Adrenal gland (tissue), 5 donors: Measurements from ENCODE around the gene RAP1GAP2.

Source experiments
- CTCF ChIP-seq, 6 experiments: fragments of 450-650 bp in 4 of 6; fragments of 200-600 bp in 2 of 6; sonication (generic) in 1 of 6; IDR thresholded peaks; 1 replicate in 5 of 6; 2 replicates in 1 of 6; pipeline versions ENCODE4 v1.5.1 to v1.8.0; 2016 to 2021; ENCODE audit warnings: antibody characterized with exemption in 6 of 6, mild to moderate bottlenecking in 2 of 6, moderate library complexity in 1 of 6
- POLR2A ChIP-seq, 2 donors: fragments of 450-650 bp; IDR thresholded peaks; one replicate each; pipeline ENCODE4 v1.6.1; 2017; ENCODE audit warnings: antibody characterized with exemption in 2 of 2, mild to moderate bottlenecking in 2 of 2, moderate library complexity in 1 of 2
- donor health status: DM: no; HTN: no; CAD: no.

- TF ChIP-seq CTCF (IDR thresholded peaks at IDR 0.05) (no peak), POLR2A (IDR thresholded peaks at IDR 0.05) (no peak)
These were observed 7.1 kb downstream of the RAP1GAP2 start for GRCh38 chr17:2803386-2803785.
